ENCODE results near the gene ARMH3.

Gene ARMH3

DNA sequence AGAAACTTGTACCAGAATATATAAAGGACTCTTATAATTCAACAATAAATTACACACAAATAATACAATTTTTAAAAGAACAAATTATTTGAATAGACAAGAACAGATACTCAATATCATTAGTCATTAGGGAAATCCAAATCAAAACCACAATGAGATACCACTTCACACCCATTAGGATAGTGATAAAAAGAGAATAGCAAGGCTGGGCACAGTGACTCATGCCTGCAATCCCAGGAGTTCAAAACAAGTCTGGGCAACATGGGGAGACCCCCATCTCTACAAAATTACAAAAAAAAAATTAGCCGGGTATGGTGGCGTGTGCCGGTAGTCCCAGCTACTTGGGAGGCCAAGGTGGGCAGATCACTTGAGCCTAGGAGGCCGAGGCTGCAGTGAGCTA, 160.2 kb downstream of the ARMH3 start:
- DNase-seq (ENCODE audit: low read depth in 2 of 2), result no peak

DNA sequence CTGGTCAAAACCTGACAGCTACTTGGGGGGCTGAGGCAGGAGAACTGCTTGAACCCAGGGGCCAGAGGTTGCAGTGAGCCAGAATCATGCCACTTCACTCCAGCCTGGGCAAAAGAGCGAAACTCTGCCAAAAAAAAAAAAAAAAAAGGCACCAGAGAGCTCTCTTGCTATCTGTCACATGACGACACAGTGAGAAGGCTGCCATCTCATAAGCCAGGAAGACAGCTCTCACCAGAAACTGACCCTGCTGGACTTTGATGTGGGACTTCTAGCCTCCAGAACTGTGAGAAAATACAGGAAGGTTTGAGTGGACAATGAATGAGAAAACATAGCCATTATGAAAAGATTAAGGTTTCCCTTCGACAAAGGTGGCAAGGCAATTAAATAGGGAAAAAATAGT, 161.2 kb downstream of the ARMH3 start:
- DNase-seq (ENCODE audit: low read depth in 2 of 2), result no peak

DNA sequence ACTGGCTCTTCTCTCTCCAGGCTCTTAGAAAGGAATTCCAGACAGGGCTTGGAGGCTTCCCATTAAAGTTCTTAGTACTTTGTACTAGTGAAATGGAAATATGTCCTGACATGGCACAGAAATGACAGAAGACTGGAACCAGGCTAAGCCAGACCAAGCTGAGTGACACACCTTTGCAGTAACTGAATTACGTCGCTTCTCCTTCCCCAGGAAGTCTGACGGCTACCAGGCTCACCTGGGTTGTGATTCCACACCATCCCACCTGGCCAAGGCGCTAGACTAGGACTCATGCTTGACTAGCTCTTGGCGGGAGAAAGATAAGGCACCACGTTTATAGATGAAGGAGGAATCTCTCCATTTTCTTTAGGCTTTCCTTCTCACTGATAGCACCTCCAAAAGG, 161.7 kb downstream of the ARMH3 start:
- DNase-seq (ENCODE audit: low read depth in 2 of 2), result no peak

DNA sequence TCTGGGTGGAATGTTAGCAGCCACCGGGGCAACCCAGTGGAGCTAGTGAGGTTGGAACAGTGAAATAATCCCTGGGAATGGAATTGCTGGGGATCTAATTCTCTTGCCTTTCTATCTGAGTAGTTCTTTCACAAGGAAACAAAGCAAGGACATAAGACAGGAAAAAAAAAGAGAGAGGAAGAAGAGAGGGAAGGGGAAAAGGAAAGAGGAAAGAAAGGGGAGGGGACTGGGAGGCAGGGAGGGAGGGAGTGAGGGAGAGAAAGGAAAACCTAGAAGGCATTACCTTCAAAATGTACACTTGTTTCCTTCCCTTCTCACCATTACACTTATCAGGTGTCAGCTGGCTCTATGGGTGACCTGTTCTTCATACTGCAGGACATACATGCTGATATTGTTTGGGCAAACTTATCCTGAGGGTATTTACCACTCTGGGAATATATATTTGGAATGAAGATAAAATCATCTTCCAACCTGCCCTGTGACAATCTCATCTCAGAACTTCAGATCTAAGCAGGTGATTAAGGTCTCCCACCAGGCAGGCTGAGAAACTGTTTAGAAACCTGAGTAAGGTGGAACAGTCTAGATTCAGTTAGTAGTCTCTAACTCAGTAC, 162.4 kb downstream of the ARMH3 start:
- no peak for DNase-seq (ENCODE audit: low read depth in 2 of 2)

DNA sequence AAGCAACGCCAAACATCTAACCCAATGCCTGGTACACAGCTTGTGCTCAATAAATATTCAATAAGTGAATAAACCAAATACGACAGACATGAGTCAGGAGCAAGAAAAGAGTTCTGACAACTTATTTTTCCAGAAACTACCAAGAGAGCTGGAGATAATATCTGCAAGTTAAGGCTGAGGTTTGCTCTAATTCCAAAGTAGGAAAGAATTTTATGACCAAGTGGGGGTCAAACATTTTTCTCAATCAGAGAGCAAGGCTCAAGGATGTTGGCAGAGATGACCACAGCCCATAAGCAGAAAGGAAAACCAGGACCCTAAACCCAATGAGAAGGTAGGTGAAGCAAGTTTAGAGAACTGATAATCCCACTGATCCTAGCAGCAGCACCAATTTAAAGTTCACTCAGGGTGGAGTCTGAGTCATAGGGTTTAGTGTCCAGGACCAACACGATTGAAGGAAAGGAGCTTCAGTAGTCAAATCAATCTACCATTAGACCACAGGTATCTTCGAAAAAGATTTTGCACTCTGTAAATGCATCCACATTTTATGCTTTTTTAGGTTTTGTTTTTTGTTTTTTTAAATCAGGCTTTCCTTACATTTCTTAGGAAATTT, 163.1 kb downstream of the ARMH3 start:
- DNase-seq (ENCODE audit: low read depth in 2 of 2), result no peak

DNA sequence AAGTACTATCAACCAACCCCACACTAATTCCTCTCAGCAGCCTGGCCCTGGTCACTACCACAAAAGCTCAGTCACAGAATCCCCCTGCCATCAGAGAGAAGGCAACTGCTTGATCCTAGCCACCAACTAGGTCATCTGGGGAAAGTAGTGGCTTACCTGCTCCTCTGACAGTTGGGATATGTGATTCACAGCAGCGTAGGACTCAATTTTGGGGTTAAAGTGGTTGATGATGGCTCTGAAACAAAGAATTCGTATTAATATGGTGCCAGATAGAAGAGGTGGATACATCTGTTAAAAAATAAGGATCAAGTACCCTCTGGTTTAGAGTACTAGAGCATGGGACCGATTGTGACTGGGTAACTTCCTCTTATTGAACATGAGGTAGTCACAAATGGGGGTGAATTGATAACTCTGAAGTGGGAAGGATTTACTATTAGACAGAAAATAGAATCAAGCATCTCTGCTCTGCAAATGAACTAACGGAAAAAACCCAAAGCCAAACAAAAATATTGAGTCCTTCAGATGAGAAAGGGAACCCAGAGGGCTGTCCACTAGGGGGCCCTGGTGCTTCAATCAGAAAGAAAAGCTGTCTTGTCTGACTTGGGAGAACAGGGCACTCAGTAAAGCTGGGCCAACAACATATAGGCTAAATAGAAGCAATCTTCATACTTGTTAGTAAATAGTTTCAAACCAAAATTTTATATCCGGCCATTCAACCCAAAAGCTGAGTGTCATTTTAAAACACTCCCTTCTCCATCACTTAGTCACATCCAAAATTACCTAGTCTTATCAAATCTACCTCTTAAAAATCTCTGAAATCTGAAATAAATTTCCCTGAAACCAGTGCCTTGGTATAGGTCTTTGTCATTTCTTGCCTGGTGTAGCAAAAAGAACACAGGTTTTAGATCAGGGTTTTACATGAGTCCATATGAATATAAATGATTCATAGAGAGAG, 166.4 kb downstream of the ARMH3 start:
- peak; percentile 61 to 63 for DNase-seq (ENCODE audit: low read depth in 2 of 2)

DNA sequence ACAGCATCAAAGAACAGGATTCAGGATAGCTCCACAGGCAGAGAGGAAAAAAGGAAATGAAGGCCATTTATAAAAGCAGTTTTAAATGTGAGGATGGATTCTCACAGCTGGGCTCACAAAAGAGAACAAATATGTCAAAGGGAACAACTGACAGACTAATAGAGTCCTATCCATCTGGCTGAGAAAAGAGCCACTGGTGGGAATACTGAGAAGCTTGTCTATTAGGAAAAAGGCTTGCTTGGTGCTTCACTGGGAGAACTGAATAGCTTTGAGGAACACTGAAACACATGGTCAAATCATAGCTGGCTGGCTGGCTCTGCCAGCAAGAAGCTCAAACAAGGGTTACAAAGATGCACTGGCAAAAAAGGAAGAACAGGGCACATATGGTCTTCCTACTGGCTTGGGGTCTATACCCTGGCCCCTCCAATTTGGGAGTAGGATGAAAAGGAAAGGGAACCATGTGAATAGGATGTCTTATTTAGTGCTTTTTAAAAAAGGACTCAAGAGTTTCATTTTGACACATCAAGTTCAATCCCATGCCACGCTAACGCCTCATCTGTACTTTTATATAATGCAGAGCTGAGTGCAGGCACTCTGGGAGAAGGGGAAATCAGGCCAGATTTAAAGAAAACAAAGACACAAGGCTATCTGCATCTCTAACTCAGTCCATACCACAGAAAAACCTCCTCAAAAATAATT, 167.6 kb downstream of the ARMH3 start:
- no peak for DNase-seq (ENCODE audit: low read depth in 2 of 2)

DNA sequence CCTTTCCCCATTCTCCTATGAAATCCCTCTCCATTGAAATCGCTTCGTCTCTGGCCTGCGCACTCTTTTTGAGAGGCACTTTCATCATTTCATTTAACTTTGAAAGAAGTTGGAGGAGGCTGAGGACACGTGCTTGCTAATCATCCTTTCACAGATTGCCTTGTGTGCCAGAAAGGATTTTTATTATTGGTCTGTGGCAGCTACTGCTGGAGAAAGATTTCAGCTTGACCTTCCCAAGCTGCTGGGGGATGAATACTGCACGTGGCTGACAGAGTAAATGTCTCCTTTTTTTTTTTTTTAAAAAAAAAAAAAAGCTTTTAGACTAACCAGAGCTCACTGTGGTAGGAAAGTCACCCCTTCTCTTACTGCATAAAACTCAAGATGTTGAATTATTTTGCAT, 168.2 kb downstream of the ARMH3 start:
- no peak for DNase-seq (ENCODE audit: low read depth in 2 of 2)

DNA sequence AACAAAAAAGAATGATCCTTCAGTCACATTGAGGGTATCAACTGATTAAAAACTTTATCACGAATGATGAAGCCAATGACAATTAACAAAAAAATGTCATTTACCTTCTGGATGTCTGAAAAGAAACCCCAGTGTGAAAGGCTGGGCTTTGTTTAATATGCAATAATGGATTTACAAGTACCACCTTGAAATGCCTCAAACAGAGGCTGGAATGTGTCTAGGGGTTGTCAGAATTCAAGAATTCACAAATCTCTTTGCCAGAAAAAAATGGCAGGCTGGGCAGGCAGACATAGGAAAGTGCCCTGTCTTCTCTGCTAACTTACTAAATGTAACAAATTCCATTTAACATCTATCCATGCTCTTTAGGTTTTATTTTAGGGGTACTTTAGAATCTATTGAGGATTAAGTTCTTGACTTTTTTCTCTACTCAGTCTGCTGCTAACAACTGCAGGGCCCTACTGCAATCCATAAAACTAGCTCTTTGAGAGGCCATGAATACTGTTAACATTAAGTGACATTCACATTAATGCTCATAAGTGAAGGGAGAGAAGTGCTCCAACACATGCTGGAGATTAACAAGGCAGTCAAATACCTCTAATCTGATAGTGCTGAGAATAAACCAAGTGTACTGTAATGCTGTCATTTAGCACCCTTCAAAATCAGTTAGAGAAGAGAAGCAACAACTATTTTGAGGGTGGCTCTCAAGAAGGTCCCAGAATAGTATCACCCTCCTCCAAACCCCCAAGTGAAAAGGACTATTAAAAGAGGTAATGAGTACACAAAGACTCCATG, 169.3 kb downstream of the ARMH3 start:
- no peak for DNase-seq (ENCODE audit: low read depth in 2 of 2)

DNA sequence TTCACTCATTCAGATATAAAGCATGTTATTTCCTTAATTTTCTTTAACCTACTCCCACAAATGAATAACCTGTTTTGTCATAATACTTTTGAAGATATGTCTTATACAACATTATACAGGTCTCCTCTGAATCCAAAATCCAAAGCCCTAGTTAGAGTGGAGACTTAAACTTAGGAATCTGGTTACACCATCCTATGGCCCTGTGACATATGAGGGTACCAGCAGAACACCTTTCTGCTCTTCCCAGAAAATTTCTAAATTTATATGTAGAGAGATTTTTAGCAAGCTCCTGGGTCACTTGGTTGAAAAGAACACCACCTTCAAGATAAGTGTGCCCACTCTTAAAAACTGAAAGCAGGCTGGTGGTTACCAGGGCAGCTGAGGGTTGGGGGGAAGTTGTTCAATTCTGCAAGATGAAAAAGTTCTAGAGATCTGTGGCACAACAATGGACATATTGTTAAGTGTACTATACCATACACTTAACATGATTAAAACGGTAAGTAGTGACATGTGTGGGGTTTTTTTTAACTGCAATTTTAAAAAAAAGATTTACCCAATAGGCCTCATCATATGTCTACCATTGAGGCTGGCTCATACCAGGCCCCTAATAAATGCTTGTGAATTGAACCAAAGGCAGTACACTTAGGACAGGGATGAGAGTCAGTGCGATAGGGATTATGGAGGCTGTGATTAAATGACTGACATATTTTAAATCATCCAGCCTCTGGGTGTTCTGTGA, 174.8 kb downstream of the ARMH3 start:
- no peak for DNase-seq (ENCODE audit: low read depth in 2 of 2)

DNA sequence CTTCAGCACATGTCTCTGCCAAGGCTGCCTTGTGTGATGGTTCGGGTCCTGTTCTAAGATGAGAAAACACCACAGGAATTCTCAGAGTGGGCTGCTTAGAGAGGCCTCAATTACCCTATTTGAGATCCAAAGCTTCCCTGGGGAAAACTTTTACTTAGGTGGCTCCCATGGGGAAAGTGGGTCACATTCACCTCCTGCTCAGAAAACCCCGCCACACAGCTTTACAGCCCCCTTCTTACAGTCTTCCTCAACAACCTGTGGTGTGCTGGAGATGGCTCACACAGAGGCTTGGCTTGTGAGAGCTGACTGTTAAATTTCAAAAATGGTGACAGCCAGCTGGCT, 175.8 kb downstream of the ARMH3 start:
- DNase-seq (ENCODE audit: low read depth in 2 of 2), result no peak

DNA sequence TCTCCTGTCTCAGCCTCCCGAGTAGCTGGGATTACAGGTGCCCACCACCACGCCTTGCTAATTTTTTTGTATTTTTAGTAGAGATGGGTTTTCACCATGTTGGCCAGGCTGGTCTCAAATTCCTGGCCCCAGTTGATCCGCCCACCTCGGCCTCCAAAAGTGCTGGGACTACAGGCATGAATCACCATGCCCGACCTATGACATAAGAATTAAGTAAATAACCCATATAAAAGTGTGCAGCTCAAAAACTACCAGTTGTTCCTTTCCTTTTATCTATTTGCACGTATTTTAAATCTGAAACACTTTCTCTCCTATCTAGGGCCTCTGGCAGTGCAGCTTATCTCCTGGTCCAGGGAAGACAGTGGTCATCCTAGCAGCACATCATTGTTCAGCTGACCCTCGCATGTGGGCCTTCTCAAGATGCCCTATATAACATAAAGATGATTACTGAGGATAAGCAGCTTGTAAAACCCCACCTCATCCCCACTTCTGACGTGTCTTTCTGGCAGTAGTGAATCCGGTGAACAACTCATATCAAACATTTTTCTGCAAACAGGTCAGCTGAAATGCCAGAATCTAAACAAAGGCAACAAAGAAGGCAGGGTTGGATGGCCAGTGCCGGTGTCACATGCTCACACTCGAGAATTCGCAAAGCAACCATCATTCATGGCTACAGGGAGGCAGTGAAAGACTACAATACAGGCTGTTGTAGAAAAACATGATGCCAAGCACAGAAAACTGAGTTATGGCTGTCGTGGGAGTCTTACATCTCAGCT, 176.3 kb downstream of the ARMH3 start:
- DNase-seq (ENCODE audit: low read depth in 2 of 2), result no peak

DNA sequence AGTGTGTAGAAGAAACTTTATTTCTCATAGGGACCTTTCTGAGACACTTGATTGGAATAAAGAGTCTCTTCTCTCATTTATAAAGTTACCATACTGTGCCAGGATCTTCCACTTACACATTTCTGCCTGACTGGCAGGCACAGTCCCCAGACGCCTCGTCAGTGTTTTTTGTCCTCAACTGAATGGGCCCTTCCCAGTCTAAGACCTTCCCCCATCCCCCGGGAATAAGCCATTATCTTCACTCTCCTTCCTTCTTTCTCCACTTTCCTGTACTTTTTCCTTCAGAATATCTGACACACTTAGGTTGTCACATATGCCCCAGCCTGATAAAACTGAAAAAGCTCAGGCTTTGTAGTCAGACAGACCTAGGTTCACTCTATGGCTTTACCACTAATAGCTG, 177.1 kb downstream of the ARMH3 start:
- DNase-seq (ENCODE audit: low read depth in 2 of 2), result no peak

DNA sequence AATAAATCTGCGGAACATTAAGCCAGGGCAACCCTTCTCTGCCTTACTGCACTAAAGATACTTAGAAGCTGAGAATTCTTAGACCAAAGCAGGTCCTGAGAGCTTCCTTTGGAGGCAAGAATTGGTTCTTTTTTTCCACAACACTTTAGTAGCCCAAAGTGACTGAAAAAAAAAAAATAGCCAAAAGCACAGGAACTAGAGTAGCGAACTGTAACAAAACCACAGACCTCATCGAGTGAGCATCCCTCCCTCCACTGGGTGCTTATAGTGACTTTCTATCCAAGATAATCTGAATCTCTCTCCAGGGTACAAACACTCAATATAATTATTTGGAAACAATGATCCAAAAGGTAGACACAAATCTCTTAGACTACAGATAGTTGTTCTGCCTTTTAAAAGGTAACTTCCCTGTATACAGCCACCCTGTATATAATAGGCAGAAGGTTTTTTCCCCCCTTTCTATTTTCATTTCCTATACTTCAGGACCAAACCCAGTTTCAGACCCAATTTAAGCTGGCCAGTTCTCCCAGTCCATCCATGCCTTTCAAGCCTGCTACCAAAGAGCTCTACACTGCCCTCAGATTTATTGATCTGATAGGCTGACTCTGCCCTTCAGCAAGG, 180.8 kb downstream of the ARMH3 start:
- no peak for DNase-seq (ENCODE audit: low read depth in 2 of 2)

DNA sequence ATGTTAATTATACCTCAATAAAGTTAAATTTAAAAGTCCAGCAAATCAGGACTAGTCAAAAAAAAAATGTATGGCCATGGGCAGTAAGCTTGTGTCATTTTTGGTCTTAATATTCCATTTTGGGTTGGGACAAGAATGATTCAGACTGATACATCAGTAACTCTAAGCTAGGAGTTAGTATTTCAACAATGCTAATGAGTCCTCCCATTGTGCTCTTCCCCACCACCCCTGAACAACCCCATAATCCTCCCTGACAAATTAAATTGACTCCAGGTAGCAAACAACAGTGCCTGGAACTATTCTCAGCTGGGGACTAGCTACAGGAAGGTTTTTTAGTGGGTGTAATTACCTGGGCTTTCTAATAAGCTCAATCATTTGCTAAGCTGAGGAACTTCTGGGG, 181.7 kb downstream of the ARMH3 start:
- DNase-seq (ENCODE audit: low read depth in 2 of 2), result no peak

DNA sequence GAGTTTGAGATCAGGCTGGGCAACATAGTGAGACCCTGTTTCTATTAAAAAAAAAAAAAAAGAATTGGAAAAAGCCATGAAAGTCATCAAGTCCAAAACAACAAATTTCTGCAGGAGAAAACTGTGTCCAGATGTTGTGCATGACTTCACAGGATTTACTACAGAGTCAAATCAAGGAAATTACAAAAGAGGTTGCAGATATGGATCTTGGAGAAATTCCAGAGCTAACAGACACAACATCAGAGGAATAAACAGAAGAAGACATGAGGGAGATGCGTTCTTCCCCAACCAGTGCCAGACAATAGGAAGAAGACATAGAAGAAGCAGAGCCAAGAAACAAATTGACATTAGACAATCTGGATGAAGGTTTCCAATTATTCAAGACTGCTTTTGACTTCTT, 188.0 kb downstream of the ARMH3 start:
- no peak for DNase-seq (ENCODE audit: low read depth in 2 of 2)

DNA sequence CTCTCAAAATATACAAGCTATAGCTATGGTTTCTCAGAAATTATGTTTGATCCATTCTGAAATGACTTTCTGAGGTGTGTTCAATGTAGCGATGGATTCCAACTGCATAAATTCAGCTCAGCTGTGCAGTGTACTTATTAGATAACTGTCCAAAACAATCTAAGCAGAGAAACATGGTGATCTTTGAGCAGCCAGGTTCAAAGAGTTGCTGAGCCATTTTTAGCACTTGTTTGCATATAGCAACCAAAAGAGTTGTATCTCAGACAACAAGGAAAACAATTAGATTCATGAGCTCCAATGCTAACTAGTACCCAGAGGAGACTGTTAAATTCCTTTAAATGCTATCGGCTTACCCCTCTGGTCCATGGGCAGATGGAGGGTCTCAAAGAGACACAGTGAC, 196.4 kb downstream of the ARMH3 start:
- DNase-seq (ENCODE audit: low read depth in 2 of 2), result no peak

DNA sequence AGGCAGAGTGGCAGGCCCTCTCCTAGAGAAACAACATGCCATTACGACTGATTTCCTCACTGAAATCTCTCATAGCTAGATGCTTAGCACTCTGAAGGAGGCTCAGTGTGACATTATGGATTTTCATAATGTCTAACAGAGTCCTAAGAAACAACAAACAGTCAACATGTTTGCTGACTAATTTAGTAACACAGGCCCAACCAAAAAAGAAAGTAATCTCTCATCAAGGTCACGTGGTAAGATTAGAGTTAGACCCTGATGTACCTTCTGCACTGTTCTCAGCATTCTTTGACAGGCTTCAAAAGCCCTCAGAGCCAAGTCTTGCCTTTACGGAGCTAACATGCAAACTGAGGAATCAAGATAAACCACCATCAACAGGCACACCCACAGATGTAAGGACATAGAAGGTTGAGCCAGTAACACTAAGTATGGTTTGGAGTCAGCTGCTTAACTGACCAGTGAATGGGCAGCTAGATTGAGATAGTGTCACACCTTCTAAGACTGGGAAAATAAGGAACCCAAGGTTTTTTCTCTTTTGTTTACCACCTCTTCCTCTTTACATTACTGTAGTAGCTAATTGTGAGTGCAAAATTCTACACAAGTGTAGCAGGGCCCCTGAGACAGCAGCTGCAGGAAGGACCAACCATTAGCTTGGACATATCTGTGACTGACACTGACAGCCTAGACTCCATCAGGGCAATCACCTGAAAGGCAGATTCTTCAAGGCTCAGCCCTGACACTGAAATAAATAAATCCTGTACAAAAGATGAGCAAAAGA, 197.1 kb downstream of the ARMH3 start:
- DNase-seq (ENCODE audit: low read depth in 2 of 2), result no peak
